GM18909 (cell line): Measurements from ENCODE around the gene ANAPC5.
"Not testable (repeated sequence)": the region's sequence is repeated elsewhere in the genome, so short reads cannot be mapped to it uniquely, and the experiment has no call there.

Experiments used
- ATAC-seq: cut with Tn5 transposase; IDR thresholded peaks from one replicate; pipeline ENCODE4 v1.9.1; 2021; ENCODE audit warnings: mild to moderate bottlenecking; ENCODE audit not compliant: unreplicated experiment, poor library complexity

Gene ANAPC5

DNA sequence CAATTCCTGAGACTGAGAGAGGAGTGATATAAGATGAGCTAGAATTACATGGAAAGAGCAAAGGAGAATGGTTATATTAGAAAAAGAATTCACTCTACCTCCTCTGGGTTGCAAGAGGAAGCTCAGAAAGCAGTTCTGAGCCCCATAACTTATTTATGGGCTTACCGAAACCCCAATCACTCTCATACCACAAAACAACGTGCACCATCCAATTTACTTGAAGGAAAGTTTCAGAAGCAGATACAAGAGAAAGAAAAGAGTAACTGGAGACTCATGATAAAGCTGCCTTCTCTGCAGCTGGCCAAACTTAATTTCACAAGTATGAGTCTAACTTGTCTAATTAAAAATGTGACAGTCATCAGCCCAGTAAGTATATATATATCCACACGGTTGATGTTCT lies 28.3 kb downstream of the ANAPC5 start:
- no peak for ATAC-seq

DNA sequence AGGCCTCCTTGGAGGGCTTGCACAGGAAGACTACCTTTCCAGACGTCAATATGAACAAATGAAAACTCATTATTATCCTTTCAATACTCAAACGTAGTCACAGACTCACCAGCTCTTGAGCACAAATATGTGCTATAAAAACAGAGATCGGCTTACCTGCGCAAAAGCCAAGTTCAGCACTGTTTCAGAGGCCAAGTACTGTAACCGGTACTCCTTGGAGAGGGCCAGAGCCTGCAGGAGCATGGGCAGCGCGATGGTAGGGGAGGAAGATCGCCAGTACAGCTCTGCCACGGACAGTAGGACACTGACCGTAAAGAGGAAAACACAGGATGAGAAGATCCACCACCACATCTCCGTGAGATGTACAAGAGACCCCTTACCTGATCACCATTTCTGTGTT lies 34.1 kb downstream of the ANAPC5 start:
- ATAC-seq, result no peak

DNA sequence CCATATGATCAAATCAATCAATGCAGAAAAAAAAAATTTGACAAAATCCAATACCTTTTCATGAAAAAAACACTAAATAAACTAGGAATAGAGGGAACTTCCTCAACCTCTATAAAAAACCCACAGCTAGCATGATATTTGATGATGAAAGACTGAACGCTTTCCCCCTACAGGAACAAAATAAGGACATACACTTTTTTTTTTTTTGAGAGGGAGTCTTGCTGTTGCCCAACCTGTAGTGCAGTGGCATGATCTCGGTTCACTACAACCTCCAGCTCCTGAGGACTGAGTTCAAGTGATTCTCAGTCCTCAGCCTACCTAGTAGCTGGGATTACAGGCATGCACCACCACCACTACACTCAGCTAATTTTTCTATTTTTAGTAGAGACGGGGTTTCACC lies 37.8 kb downstream of the ANAPC5 start:
- no peak for ATAC-seq

DNA sequence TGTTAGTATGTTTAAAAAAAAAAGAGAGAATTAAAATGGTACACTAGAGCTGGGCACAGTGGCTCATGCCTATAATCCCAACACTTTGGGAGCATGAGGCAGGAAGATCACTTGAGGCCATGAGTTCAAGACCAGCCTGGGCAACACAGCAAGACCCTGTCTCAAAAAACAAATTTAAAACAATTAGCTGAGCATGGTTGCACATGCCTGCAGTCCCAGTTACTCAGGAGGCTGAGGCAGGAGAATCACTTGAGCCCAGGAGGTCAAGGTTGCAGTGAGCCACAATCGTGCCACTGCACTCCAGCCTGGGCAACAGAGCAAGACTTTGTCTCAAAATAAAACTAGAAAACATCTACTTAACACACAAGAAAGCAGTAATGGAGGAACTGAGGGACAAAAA lies 42.0 kb downstream of the ANAPC5 start:
- ATAC-seq, result not testable (repeated sequence)

DNA sequence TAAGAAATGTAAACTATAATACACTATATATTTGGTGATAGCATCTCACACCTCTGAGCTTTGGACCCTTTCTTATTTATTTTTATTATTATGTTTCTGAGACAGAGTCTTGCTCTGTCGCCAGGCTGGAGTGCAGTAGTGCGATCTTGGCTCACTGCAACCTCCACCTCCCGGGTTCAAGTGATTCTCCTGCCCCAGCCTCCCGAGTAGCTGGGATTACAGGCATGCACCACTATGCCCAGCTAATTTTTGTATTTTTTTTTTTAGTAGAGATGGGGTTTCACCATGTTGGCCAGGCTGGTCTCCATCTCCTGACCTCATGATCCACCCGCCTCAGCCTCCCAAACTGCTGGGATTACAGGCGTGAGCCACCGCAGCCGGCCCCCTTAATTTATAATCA lies 44.8 kb downstream of the ANAPC5 start:
- not testable (repeated sequence) for ATAC-seq

DNA sequence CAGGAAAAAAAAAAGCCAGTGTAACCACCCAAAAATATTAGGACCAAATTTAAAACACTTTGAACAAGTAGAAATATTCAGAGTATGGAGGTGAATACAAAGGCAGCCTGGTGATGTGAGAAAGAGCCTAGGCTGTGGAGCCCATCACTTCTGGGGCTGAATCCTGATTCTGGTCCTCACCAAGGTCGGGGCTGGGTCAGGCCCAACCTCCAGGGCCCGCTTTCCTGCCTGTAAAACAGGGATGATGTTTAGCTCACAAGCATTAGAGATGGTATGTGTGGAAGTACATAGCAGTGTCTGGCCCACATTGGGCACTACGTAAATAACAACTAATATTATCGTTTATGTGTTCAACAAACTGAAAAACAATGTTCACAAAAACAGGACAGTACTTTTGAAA lies 47.9 kb downstream of the ANAPC5 start:
- no peak for ATAC-seq

DNA sequence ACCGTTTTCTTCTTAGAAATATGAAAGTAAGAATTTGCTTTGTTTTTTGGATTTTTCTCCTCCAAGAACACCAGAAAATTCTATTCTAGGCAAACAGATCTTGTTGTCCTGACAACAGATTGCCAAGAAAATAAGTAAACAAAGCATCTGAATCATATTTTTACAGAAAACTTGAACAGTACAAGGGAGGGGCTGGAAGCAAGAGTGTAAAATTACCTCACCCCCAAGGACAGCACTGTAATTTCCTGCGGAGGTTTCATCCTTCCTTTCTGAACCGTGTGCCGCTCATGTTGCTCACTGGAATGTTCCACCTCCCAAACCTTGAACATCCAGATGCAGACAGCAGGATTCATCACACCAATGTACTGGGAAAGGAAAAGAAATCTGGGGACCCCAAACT lies 50.3 kb downstream of the ANAPC5 start:
- no peak for ATAC-seq

DNA sequence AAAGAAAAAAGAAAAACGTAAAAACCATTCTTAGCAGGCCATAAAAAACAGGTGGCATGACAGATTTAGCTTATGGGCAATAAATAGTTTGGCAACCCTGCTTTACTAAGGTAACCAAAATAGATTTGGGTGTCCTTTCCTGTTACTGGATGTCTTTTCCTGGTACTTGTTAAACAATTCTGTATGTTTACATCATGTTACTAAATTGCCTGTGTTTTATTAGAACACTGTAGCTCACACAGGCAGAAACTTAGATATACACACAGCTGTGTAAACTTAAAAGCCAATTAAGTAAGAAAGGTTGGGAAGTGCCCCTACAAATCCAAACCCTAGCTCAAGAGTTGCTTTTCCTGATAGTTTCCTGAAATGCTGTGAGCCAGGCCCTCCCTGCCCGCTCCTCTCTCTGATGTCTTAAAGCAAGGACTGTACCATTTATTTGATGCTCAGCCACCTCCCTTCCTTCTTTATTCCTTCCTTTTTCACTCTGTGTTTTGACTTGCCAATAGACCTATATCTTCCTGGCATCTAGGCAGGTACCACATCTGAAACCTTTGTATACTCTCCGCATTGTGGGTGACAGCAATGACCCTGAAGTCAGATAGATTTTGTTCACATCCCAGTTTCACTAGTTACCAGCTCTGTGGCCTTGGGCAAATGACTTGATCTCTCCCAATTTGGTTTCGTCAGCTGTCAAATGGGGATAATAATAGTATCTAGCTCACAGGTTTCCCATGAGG lies 52.0 kb downstream of the ANAPC5 start:
- ATAC-seq, result no peak

DNA sequence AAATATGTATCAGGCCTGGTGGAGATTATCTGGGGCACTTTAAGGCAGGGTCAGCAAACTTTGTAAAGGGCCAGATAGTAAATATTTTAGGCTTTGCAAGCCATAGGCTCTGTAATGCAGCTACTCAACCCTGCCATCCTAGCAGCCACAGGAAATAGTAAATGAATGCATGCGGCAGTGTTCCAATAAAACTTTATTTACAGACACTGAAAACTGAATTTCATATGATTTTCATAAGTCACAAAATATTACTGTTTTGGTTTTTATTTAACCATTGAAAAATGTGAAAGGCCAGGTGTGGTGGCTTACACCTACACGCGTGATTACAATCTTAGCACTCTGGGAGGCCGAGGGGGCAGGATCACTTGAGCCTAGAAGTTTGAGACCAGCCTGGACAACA lies 52.5 kb downstream of the ANAPC5 start:
- no peak for ATAC-seq

DNA sequence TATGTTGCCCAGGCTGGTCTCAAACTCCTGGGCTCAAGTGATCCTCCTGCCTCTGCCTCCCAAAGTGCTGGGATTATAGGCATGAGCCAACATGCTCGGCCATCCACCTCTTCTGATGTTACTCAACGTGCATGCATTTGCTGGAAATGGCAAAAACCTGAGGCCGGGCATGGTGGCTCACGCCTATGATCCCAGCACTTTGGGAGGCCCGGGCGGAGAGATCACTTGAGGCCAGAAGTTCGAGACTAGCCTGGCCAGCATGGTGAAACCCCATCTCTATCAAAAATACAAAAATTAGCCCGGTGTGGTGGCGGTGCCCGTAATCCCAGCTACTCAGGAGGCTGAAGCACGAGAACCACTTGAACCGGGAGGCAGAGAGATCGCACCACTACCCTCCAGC lies 53.8 kb downstream of the ANAPC5 start:
- ATAC-seq, result not testable (repeated sequence)

DNA sequence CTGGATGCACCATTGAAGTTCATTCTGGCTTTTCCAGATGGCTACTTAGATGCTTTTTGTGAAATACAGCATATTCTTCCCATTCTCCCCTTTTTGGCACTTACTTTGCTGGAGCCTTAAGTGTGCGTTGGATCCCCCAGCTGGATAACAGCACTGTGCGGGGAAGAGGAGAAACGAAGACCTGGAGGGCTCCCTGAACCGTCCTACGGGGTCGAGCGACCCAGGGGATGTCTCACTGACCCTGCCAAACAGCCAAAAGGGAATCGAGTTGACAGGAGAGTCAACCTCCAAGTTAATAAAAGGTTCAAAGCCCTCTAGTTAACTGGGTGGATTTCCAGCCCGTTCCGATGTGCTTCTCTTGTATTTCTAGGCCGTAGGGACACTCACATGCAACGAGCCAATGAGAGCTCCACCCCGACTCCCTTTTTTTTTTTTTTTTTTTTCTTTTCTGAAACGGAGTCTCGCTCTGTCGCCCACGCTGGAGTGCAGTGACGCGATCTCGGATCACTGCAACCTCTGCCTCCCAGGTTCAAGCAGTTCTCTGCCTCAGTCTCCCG lies 54.7 kb downstream of the ANAPC5 start:
- no peak for ATAC-seq

DNA sequence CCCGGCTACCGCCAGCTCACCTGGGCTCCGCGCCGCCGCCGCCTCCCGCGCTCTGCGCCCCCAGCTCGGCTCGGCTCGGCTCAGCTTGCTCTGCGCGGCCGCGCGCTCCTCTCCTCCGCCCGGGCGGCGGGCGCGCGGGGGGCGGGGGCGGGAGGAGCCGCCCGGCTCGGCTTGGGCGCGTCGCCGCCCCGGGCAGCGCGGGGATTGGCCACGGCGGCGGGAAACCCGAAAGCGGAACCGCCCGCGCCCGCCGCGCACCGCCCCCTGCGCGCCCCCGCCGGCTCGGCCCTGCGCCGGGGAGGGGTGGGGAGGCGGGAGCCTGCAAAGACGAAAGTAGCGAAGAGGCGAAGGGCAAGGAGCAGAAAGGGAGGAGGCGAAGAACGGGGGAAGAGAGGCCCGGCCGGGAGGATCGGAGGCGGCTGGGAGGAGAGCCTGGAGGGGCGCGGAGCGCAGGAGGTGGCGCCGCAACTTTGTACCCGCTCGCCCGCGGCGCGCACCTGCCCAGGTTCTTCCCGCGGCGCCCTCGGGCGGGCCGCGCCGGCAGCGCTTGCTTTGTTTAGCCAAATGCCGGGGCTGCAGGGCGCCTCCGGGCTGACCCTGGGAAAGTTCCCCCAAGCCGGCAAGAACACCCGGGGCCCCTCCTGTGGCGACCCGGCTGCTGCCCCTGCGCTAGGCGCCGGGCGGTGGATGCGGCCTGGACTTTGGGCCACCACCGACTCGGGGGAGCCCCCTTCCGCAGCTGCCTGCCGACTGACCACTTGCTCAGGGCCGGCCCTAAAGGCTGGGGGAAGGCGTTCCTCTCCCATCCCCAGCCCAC lies 55.4 kb downstream of the ANAPC5 start, which contains the start of gene CAMKK2:
TSS of gene CAMKK2 (minus strand) at position 92 of the 817 bp plus-strand sequence. CDS start 22,183 bp downstream, outside the sequence.
- peak; percentile 68 for ATAC-seq

DNA sequence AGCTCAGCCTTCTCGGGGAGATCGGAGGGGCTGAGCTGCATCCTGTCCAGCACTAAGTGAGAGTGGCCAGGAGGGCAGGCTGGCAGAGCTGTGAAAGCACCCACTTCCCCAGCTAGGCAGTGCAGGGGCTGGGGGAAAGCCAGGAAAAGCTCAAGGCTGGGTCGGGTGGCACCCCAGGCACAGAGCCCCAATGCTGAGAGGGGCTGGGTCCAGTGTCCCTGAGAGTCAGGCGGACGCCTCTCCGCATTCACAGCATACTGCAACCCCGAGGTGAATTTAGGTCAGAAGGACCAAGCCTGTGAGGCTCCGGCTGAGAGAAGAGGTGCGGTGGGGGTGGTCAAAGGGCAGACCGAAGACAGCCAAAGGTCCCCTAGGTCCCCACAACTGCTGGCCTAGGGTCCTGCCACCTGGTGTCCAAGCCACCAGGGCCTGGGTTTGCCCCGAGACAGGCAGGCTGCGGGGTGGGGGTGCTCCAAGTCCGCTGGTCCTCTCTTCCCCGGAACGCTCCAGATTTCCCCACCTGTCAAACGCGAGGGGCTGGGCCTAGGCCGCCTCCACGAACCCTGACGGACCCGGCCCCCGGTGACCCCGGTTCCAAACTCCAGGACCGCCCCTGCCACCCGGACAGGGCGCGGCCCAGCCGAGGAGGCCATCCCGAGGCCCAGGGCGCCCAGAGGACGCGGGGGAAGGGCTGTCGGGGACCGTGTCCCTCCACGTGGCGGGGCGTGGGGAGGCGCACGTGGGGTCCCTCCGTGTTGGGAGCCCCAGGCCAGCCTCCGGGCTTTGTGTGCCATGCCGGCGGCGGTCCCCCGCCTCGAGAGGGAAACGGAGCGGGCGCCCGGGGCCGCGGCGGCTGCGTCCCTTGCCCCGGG lies 56.2 kb downstream of the ANAPC5 start:
- ATAC-seq, result peak; percentile 36

DNA sequence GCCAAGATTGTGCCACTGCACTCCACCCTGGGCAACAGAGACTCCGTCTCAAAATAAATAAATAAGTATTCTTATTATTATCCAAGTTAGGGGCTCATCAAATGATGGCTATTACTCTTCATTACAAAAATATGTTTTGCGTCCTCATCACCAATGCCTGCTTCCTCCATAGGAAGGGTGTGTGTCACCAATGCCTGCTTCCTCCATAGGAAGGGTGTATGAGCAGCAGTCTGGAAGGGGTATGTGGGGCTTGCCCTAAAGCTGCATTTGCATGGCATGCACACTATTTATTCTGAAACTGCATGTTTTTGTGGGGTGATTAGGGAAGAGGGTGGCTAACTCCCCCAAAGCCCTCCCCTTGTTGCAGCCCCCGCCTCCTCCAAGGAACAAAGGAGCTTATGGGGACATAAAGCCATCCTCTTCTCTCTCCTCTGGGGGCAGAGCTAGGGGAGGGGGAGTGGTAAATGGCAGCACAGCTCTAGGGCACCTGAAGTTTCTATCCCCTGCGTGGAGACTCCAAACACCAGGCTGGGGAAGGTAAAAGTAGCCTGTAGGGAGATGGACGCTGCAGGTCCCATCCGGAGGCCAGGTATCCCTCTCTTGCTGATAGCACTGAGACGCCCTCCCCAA lies 57.0 kb downstream of the ANAPC5 start:
- ATAC-seq, result no peak

DNA sequence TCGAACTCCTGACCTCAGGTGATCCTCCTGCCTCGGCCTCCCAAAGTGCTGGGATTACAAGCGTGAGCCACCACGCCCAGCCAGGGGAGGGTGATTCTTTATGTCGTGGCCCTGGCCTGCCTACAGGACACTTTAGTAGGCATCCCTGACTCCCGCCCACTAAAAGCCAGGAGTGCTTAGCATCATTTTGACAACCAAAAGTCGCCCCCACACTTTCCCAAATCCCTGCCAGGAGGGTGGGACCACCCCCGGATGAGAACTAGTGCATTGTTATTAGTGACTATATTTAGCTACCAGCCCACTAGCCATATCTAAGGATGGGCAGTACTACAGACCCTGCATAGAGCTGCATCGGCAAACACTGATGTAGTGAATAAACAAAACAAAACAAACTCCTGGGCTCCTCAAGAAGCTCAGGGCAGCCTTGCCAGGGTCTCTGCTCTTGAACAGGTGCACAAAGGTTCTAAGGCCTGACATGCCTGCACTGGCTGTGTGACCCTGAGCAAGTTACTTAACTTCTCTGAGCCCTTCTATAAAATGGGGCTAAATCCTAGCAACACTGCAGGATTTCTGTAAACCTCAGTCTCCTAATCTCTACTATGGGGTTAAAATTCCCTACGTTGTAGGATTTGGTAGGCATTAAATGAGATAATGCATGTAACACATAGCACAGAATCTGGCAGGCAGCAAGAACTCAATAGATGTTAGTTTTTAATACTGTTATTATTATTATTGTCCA lies 57.9 kb downstream of the ANAPC5 start:
- no peak for ATAC-seq

DNA sequence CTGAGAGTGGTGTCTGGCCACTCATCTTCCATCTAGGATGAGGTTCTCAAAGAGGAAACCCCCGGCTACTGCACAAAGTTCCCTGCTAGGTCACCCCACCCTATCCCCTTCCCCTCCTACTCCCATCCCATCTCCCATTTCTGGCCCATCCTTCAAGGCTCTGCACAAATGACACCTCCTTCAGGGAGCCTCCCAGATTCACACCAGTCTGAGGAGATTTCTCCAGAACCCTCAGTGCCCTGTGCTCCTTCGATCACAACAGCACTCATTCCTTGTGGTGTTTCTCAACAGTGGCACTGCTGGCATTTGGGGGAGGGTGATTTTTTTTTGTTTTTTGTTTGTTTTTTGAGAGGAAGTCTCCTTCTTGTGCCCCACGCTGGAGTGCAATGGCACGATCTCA lies 58.6 kb downstream of the ANAPC5 start:
- ATAC-seq, result no peak

DNA sequence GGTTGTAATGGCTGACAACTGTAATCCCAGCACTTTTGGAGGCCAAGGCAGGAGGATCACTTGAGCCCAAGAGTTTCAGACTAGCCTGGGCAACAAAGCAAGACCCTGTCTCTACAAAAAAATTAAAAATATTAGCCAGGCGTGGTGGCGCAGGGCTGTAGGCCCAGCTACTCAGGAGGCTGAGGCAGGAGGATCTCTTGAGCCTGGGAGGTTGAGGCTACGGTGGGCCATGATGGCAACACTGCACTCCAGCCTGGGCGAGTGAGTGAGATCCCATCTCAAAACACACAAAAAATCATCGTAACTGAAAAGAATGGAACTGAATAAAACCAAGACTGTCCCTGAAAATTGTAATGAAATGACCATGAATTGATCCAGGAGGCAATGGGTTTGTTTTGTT lies 61.8 kb downstream of the ANAPC5 start:
- no peak for ATAC-seq

DNA sequence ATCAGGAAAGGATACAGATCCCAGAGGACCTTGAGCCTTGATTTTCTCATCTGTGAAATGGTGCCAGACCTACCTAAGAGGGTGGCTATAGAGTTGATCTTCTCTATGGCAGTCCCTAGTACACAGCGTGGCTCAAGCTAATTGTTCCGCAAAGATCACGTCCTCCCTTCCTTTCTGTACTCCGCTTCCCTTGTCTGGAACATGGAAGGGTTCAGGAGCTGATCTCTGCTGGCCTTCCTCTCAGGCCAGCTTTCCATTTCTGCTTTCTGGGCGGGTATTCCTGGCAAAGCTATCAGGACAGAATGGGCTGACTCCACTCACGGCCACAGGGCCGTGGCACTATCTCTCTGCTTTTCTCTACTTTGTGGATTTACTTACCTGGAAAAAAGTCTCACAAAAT lies 62.2 kb downstream of the ANAPC5 start:
- no peak for ATAC-seq

DNA sequence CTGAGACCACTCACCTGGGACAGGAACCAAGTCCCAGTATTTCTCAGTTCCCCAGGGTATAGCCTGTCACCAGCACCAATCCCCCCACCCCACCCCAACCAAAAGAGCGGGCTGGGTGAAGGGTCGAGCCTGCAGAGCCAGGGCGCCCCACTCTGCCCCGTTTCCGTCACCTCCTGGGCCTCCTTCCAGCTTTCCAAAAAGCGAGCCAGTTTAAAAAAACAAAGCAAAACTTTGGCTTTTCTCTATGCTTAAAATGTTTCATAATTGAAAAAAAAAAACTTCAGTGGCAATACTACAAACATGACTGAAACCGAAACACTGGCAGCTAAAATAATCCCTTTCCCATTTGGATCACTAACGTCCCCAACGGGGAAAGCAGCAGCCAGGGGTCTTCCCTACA lies 63.2 kb downstream of the ANAPC5 start:
- no peak for ATAC-seq
